ENCODE measurements around the gene ADAMTS10. TPM values are rescaled to one million over a fixed set of nuclear protein-coding genes. Genes with fewer than 3 reads are reported as not detected.

Gene ADAMTS10
- total and polyA plus RNA-seq, 10 of the 15 experiments (the other 5 are each of a cell fraction or from before 2014, with no cell fraction given) = 0.01 to 2.5 (median 0.42) TPM; not detected in 3

GRCh38 chr19:8531470-8531869 lies 79.0 kb downstream of the ADAMTS10 start (continued):
- TF ChIP-seq, protein P1, sequence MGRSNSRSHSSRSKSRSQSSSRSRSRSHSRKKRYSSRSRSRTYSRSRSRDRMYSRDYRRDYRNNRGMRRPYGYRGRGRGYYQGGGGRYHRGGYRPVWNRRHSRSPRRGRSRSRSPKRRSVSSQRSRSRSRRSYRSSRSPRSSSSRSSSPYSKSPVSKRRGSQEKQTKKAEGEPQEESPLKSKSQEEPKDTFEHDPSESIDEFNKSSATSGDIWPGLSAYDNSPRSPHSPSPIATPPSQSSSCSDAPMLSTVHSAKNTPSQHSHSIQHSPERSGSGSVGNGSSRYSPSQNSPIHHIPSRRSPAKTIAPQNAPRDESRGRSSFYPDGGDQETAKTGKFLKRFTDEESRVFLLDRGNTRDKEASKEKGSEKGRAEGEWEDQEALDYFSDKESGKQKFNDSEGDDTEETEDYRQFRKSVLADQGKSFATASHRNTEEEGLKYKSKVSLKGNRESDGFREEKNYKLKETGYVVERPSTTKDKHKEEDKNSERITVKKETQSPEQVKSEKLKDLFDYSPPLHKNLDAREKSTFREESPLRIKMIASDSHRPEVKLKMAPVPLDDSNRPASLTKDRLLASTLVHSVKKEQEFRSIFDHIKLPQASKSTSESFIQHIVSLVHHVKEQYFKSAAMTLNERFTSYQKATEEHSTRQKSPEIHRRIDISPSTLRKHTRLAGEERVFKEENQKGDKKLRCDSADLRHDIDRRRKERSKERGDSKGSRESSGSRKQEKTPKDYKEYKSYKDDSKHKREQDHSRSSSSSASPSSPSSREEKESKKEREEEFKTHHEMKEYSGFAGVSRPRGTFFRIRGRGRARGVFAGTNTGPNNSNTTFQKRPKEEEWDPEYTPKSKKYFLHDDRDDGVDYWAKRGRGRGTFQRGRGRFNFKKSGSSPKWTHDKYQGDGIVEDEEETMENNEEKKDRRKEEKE (IDR thresholded peaks at IDR 0.05) = no peak
- TF ChIP-seq POLR2AphosphoS2 (IDR thresholded peaks at IDR 0.05; ENCODE audit: low read depth, low read length) (no peak), CUX1 (IDR thresholded peaks at IDR 0.05; ENCODE audit: insufficient replicate concordance, low read depth, low read length) (no peak), RELA (IDR thresholded peaks at IDR 0.05; ENCODE audit: borderline replicate concordance, partially characterized antibody) (no peak), EZH2 (IDR thresholded peaks at IDR 0.05; ENCODE audit: borderline replicate concordance, control insufficient read depth, low read depth, low read length) (no peak), JUND (IDR thresholded peaks at IDR 0.05; ENCODE audit: low read depth, low read length) (no peak), ZSCAN29 (IDR thresholded peaks at IDR 0.05) (no peak)

Other genes starting within 250 kb of the ADAMTS10 start
Only the 7 nearest of the 12 such genes appear.
- gene HNRNPM, start 165.7 kb downstream of the ADAMTS10 start, total RNA-seq (2014; rRNA removed) = 127 and 175 TPM in 2 replicates
- 146 and 155 TPM in 2 replicates for gene HNRNPM, start 165.7 kb downstream of the ADAMTS10 start, total RNA-seq (2014; rRNA removed; fragmentation: Illumina TruSeq; extraction: Trizol)
- gene HNRNPM, start 165.7 kb downstream of the ADAMTS10 start, total RNA-seq (2021) = 314 and 339 TPM in 2 replicates
- gene HNRNPM, start 165.7 kb downstream of the ADAMTS10 start, polyA plus RNA-seq (2011; rRNA removed) = 131 and 134 TPM in 2 replicates
- gene HNRNPM, start 165.7 kb downstream of the ADAMTS10 start, polyA plus RNA-seq (2014; fragmentation: Illumina TruSeq; extraction: Trizol) = 233 and 245 TPM in 2 replicates
- gene HNRNPM, start 165.7 kb downstream of the ADAMTS10 start, polyA plus RNA-seq (2014; fragmentation: Nextera tagmentation; extraction: Ambion mirVana) = 10 to 100 TPM; 14.3 to 35.9 TPM
- 220 and 260 TPM in 2 replicates for gene HNRNPM, start 165.7 kb downstream of the ADAMTS10 start, polyA plus RNA-seq (2014; rRNA removed)
- gene HNRNPM, start 165.7 kb downstream of the ADAMTS10 start, polyA plus RNA-seq (2016; fragmentation: Nextera tagmentation; extraction: Ambion mirVana) = 100 to 1,000 TPM; 374 to 415 TPM
- gene PRAM1, start 108.1 kb downstream of the ADAMTS10 start, total RNA-seq (2014; rRNA removed) = not detected in 2 replicates
- not detected in 2 replicates for gene PRAM1, start 108.1 kb downstream of the ADAMTS10 start, total RNA-seq (2014; rRNA removed; fragmentation: Illumina TruSeq; extraction: Trizol)
- gene PRAM1, start 108.1 kb downstream of the ADAMTS10 start, total RNA-seq (2021) = 0.08 TPM in 1 of 2 replicates, not detected in the other
- not detected in 2 replicates for gene PRAM1, start 108.1 kb downstream of the ADAMTS10 start, polyA plus RNA-seq (2011; rRNA removed)
- 0.03 TPM in 1 of 2 replicates, not detected in the other for gene PRAM1, start 108.1 kb downstream of the ADAMTS10 start, polyA plus RNA-seq (2014; fragmentation: Illumina TruSeq; extraction: Trizol)
- gene PRAM1, start 108.1 kb downstream of the ADAMTS10 start, polyA plus RNA-seq (2014; fragmentation: Nextera tagmentation; extraction: Ambion mirVana) = not detected
- gene PRAM1, start 108.1 kb downstream of the ADAMTS10 start, polyA plus RNA-seq (2014; rRNA removed) = 0.08 and 0.49 TPM in 2 replicates
- not detected for gene PRAM1, start 108.1 kb downstream of the ADAMTS10 start, polyA plus RNA-seq (2016; fragmentation: Nextera tagmentation; extraction: Ambion mirVana)
- 4.4 and 5.3 TPM in 2 replicates for gene ZNF414, start 96.5 kb downstream of the ADAMTS10 start, total RNA-seq (2014; rRNA removed)
- gene ZNF414, start 96.5 kb downstream of the ADAMTS10 start, total RNA-seq (2014; rRNA removed; fragmentation: Illumina TruSeq; extraction: Trizol) = 0.45 and 0.92 TPM in 2 replicates
- gene ZNF414, start 96.5 kb downstream of the ADAMTS10 start, total RNA-seq (2021) = 23.7 and 26.4 TPM in 2 replicates
- gene ZNF414, start 96.5 kb downstream of the ADAMTS10 start, polyA plus RNA-seq (2011; rRNA removed) = 0.26 and 1.9 TPM in 2 replicates
- 0.94 TPM in 1 of 2 replicates, not detected in the other for gene ZNF414, start 96.5 kb downstream of the ADAMTS10 start, polyA plus RNA-seq (2014; fragmentation: Illumina TruSeq; extraction: Trizol)
- gene ZNF414, start 96.5 kb downstream of the ADAMTS10 start, polyA plus RNA-seq (2014; fragmentation: Nextera tagmentation; extraction: Ambion mirVana) = under 1 TPM in 1 of 2 experiments, not detected in 1; 0.16 TPM
- gene ZNF414, start 96.5 kb downstream of the ADAMTS10 start, polyA plus RNA-seq (2014; rRNA removed) = 12.5 and 24.5 TPM in 2 replicates
- gene ZNF414, start 96.5 kb downstream of the ADAMTS10 start, polyA plus RNA-seq (2016; fragmentation: Nextera tagmentation; extraction: Ambion mirVana) = 10 to 100 TPM in 1 of 2 experiments, 1 to 10 TPM in 1; 5.7 to 12.1 TPM
- 31.2 and 42.8 TPM in 2 replicates for gene MYO1F, start 33.3 kb downstream of the ADAMTS10 start, total RNA-seq (2014; rRNA removed)
- gene MYO1F, start 33.3 kb downstream of the ADAMTS10 start, total RNA-seq (2014; rRNA removed; fragmentation: Illumina TruSeq; extraction: Trizol) = 28.8 and 32.0 TPM in 2 replicates
- gene MYO1F, start 33.3 kb downstream of the ADAMTS10 start, total RNA-seq (2021) = 42.6 and 49.4 TPM in 2 replicates
- 3.6 and 5.3 TPM in 2 replicates for gene MYO1F, start 33.3 kb downstream of the ADAMTS10 start, polyA plus RNA-seq (2011; rRNA removed)
- gene MYO1F, start 33.3 kb downstream of the ADAMTS10 start, polyA plus RNA-seq (2014; fragmentation: Illumina TruSeq; extraction: Trizol) = 28.9 and 37.0 TPM in 2 replicates
- 1 to 10 TPM; 3.5 to 4.0 TPM for gene MYO1F, start 33.3 kb downstream of the ADAMTS10 start, polyA plus RNA-seq (2014; fragmentation: Nextera tagmentation; extraction: Ambion mirVana)
- gene MYO1F, start 33.3 kb downstream of the ADAMTS10 start, polyA plus RNA-seq (2014; rRNA removed) = 43.3 and 46.9 TPM in 2 replicates
- gene MYO1F, start 33.3 kb downstream of the ADAMTS10 start, polyA plus RNA-seq (2016; fragmentation: Nextera tagmentation; extraction: Ambion mirVana) = 10 to 100 TPM; 29.9 to 30.6 TPM
- not detected in 2 replicates for gene NFILZ, start 19.9 kb upstream of the ADAMTS10 start, total RNA-seq (2014; rRNA removed)
- not detected in 2 replicates for gene NFILZ, start 19.9 kb upstream of the ADAMTS10 start, total RNA-seq (2014; rRNA removed; fragmentation: Illumina TruSeq; extraction: Trizol)
- gene NFILZ, start 19.9 kb upstream of the ADAMTS10 start, total RNA-seq (2021) = not detected in 2 replicates
- gene NFILZ, start 19.9 kb upstream of the ADAMTS10 start, polyA plus RNA-seq (2011; rRNA removed) = not detected in 2 replicates
- gene NFILZ, start 19.9 kb upstream of the ADAMTS10 start, polyA plus RNA-seq (2014; fragmentation: Illumina TruSeq; extraction: Trizol) = not detected in 2 replicates
- gene NFILZ, start 19.9 kb upstream of the ADAMTS10 start, polyA plus RNA-seq (2014; fragmentation: Nextera tagmentation; extraction: Ambion mirVana) = not detected
- not detected in 2 replicates for gene NFILZ, start 19.9 kb upstream of the ADAMTS10 start, polyA plus RNA-seq (2014; rRNA removed)
- not detected for gene NFILZ, start 19.9 kb upstream of the ADAMTS10 start, polyA plus RNA-seq (2016; fragmentation: Nextera tagmentation; extraction: Ambion mirVana)
- not detected in 2 replicates for gene ACTL9, start 88.1 kb upstream of the ADAMTS10 start, total RNA-seq (2014; rRNA removed)
- gene ACTL9, start 88.1 kb upstream of the ADAMTS10 start, total RNA-seq (2014; rRNA removed; fragmentation: Illumina TruSeq; extraction: Trizol) = not detected in 2 replicates
- not detected in 2 replicates for gene ACTL9, start 88.1 kb upstream of the ADAMTS10 start, total RNA-seq (2021)
- not detected in 2 replicates for gene ACTL9, start 88.1 kb upstream of the ADAMTS10 start, polyA plus RNA-seq (2011; rRNA removed)
- not detected in 2 replicates for gene ACTL9, start 88.1 kb upstream of the ADAMTS10 start, polyA plus RNA-seq (2014; fragmentation: Illumina TruSeq; extraction: Trizol)
- gene ACTL9, start 88.1 kb upstream of the ADAMTS10 start, polyA plus RNA-seq (2014; fragmentation: Nextera tagmentation; extraction: Ambion mirVana) = not detected
- gene ACTL9, start 88.1 kb upstream of the ADAMTS10 start, polyA plus RNA-seq (2014; rRNA removed) = not detected in 2 replicates
- gene ACTL9, start 88.1 kb upstream of the ADAMTS10 start, polyA plus RNA-seq (2016; fragmentation: Nextera tagmentation; extraction: Ambion mirVana) = not detected
- gene OR2Z1, start 110.9 kb upstream of the ADAMTS10 start, total RNA-seq (2014; rRNA removed) = not detected in 2 replicates
- not detected in 2 replicates for gene OR2Z1, start 110.9 kb upstream of the ADAMTS10 start, total RNA-seq (2014; rRNA removed; fragmentation: Illumina TruSeq; extraction: Trizol)
- gene OR2Z1, start 110.9 kb upstream of the ADAMTS10 start, total RNA-seq (2021) = not detected in 2 replicates
- not detected in 2 replicates for gene OR2Z1, start 110.9 kb upstream of the ADAMTS10 start, polyA plus RNA-seq (2011; rRNA removed)
- gene OR2Z1, start 110.9 kb upstream of the ADAMTS10 start, polyA plus RNA-seq (2014; fragmentation: Illumina TruSeq; extraction: Trizol) = not detected in 2 replicates
- not detected for gene OR2Z1, start 110.9 kb upstream of the ADAMTS10 start, polyA plus RNA-seq (2014; fragmentation: Nextera tagmentation; extraction: Ambion mirVana)
- not detected in 2 replicates for gene OR2Z1, start 110.9 kb upstream of the ADAMTS10 start, polyA plus RNA-seq (2014; rRNA removed)
- not detected for gene OR2Z1, start 110.9 kb upstream of the ADAMTS10 start, polyA plus RNA-seq (2016; fragmentation: Nextera tagmentation; extraction: Ambion mirVana)